K562 (cell line): ENCODE measurements around the gene PHF1. TPM values are rescaled to one million over a fixed set of nuclear protein-coding genes. Genes with fewer than 3 reads are reported as not detected.
A peak's percentile ranks its signal among the peaks of the same experiment; 100 is the strongest.

ENCODE experiments used
- NONO ChIP-seq, 2 experiments: fragments of 200-400 bp in 1 of 2; fragments of 450-650 bp in 1 of 2; formaldehyde crosslinking in 1 of 2; IDR thresholded peaks; 2 replicates each; pipeline ENCODE4 v1.6.1; 2017; ENCODE audit warnings: low read depth in 2 of 2, mild to moderate bottlenecking in 2 of 2, moderate library complexity in 2 of 2, low read length in 1 of 2
- RNF2 ChIP-seq: sonication (generic); IDR thresholded peaks from 2 replicates; pipeline ENCODE4 v1.6.1; 2016
- SMAD1 ChIP-seq: fragments of 150-350 bp; IDR thresholded peaks from 2 replicates; pipeline ENCODE4 v1.6.1; 2014; ENCODE audit warnings: low read length, low read depth; ENCODE audit not compliant: partially characterized antibody
- ZBTB33 ChIP-seq: sonication (generic); formaldehyde crosslinking; IDR thresholded peaks from 2 replicates; pipeline ENCODE4 v1.8.1; 2023; ENCODE audit warnings: mild to moderate bottlenecking, missing genetic modification reagents
- ZFP30 ChIP-seq: fragments of 250-450 bp; sonication (Bioruptor Pico); IDR thresholded peaks from 2 replicates; pipeline ENCODE4 v1.8.0; 2022; ENCODE audit warnings: moderate library complexity, mild to moderate bottlenecking, inconsistent platforms, borderline replicate concordance
- ZFX ChIP-seq: sonication (generic); formaldehyde crosslinking; IDR thresholded peaks from 2 replicates; pipeline ENCODE4 v1.8.0; 2022; ENCODE audit warnings: mild to moderate bottlenecking, missing genetic modification reagents, moderate library complexity
- ZNF184 ChIP-seq: sonication (generic); formaldehyde crosslinking; IDR thresholded peaks from 2 replicates; pipeline ENCODE4 v1.5.0; 2020; ENCODE audit warnings: missing genetic modification reagents
- ZNF639 ChIP-seq, 2 experiments: fragments of 200-800 bp in 1 of 2; sonication (Bioruptor generic) in 1 of 2; sonication (generic) in 1 of 2; formaldehyde crosslinking in 1 of 2; IDR thresholded peaks in 1 of 2; conservative IDR thresholded peaks in 1 of 2; 2 replicates each; pipeline versions ENCODE4 v1.5.0 to v1.6.1; 2016 to 2020; ENCODE audit warnings: missing compliant biosample characterization in 1 of 2, missing genetic modification characterization in 1 of 2, missing genetic modification reagents in 1 of 2
- polyA plus RNA-seq, 8 experiments: library from polyadenylated mRNA; depleted of rRNA in 4 of 8; stranded (reverse) in 5 of 8; unstranded in 3 of 8; fragments of >200 nt; fragmentation: Nextera tagmentation in 2 of 8; fragmentation: Illumina TruSeq in 1 of 8; extraction: Ambion mirVana in 2 of 8; extraction: Trizol in 1 of 8; gene quantifications; 2 replicates each; pipeline versions ENCODE4 v1.2.1 to v1.2.3, GENCODE V29; 2011 to 2014; ENCODE audit warnings: inconsistent platforms in 1 of 8, missing spikeins in 1 of 8
- total RNA-seq, 7 experiments: library from RNA; depleted of rRNA in 6 of 7; stranded (reverse); fragments of >200 nt in 6 of 7; fragmentation: Illumina TruSeq in 2 of 7; extraction: Trizol in 2 of 7; gene quantifications; 2 replicates each; pipeline versions ENCODE4 v1.2.1 to v1.2.3, GENCODE V29; 2011 to 2021; ENCODE audit warnings: low replicate concordance in 1 of 7
- TF ChIP-seq, protein P1 (sequence below): sonication (generic); formaldehyde crosslinking; IDR thresholded peaks from 2 replicates; pipeline ENCODE4 v1.4.0; 2020; ENCODE audit warnings: mild to moderate bottlenecking, missing genetic modification reagents
- TF ChIP-seq, protein P2 (sequence below): fragments of 450-650 bp; IDR thresholded peaks from 2 replicates; pipeline ENCODE4 v1.6.1; 2018; ENCODE audit not compliant: partially characterized antibody

PHF1 gene
- total and polyA plus RNA-seq, 9 of the 15 experiments (the other 6 are each of a cell fraction or from before 2014, with no cell fraction given), result 3.7 to 64.2 (median 33.7) TPM

- TF ChIP-seq ZBTB33, result no peak
- no peak for TF ChIP-seq ZNF184 (CRISPR knock-in tag)
- TF ChIP-seq SMAD1, result peak; percentile 22
- peak in 1 of 2 experiments; percentile 66; a peak in 2 of 4 replicates for TF ChIP-seq ZNF639 (CRISPR knock-in tag; conservative IDR thresholded peaks at IDR 0.05 in 1 of 2, IDR thresholded peaks at IDR 0.05 in 1 of 2)
- TF ChIP-seq, protein P1, sequence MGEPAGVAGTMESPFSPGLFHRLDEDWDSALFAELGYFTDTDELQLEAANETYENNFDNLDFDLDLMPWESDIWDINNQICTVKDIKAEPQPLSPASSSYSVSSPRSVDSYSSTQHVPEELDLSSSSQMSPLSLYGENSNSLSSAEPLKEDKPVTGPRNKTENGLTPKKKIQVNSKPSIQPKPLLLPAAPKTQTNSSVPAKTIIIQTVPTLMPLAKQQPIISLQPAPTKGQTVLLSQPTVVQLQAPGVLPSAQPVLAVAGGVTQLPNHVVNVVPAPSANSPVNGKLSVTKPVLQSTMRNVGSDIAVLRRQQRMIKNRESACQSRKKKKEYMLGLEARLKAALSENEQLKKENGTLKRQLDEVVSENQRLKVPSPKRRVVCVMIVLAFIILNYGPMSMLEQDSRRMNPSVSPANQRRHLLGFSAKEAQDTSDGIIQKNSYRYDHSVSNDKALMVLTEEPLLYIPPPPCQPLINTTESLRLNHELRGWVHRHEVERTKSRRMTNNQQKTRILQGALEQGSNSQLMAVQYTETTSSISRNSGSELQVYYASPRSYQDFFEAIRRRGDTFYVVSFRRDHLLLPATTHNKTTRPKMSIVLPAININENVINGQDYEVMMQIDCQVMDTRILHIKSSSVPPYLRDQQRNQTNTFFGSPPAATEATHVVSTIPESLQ (CRISPR knock-in tag), result 0 out of 2 replicates have a peak, but pooled peaks have one; percentile 13
- TF ChIP-seq ZFX, result peak; percentile 66; the same call in 1 of the 2 replicates
- TF ChIP-seq, protein P2, sequence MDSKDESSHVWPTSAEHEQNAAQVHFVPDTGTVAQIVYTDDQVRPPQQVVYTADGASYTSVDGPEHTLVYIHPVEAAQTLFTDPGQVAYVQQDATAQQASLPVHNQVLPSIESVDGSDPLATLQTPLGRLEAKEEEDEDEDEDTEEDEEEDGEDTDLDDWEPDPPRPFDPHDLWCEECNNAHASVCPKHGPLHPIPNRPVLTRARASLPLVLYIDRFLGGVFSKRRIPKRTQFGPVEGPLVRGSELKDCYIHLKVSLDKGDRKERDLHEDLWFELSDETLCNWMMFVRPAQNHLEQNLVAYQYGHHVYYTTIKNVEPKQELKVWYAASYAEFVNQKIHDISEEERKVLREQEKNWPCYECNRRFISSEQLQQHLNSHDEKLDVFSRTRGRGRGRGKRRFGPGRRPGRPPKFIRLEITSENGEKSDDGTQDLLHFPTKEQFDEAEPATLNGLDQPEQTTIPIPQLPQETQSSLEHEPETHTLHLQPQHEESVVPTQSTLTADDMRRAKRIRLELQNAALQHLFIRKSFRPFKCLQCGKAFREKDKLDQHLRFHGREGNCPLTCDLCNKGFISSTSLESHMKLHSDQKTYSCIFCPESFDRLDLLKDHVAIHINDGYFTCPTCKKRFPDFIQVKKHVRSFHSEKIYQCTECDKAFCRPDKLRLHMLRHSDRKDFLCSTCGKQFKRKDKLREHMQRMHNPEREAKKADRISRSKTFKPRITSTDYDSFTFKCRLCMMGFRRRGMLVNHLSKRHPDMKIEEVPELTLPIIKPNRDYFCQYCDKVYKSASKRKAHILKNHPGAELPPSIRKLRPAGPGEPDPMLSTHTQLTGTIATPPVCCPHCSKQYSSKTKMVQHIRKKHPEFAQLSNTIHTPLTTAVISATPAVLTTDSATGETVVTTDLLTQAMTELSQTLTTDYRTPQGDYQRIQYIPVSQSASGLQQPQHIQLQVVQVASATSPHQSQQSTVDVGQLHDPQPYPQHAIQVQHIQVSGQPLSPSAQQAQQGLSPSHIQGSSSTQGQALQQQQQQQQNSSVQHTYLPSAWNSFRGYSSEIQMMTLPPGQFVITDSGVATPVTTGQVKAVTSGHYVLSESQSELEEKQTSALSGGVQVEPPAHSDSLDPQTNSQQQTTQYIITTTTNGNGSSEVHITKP, result peak; percentile 97
- TF ChIP-seq ZFP30 (CRISPR knock-in tag), result no peak
- 0 out of 2 replicates have a peak, but pooled peaks have one; percentile 18 for TF ChIP-seq RNF2
- peak in 1 of 2 experiments; percentile 49; a peak in 2 of 4 replicates for TF ChIP-seq NONO (IDR thresholded peaks at IDR 0.05; ENCODE audit: low read depth in 2 of 2, low read length in 1 of 2)
Measured at GRCh38 chr6:33410711-33411631, at the start of gene PHF1 (continued).
